Measurements from ENCODE around the gene ETDC. TPM values are rescaled to one million over a fixed set of nuclear protein-coding genes. Genes with fewer than 3 reads are reported as not detected.

Gene ETDC
- total and polyA plus RNA-seq, 2 of the 4 experiments (the other 2 are of a cell fraction): not detected

- no peak for ATAC-seq (ENCODE audit: low read depth)
These were observed 15.2 kb downstream of the ETDC start for GRCh38 chrX:135324463-135324862.

More at GRCh38 chrX:135324463-135324862, 15.2 kb downstream of the ETDC start:
- ChIA-PET POLR2A (ENCODE audit: unreplicated experiment) (no interaction called here), CTCF (interaction anchor here (0.7 kb wide), 1 partner anchor 10 kb away, joined by 3 read pairs; no protein-coding TSS in a partner anchor)
- Histone ChIP-seq H3K9ac (ENCODE audit: low read depth, low read length) (no peak overlapping the region), H3K27me3 (ENCODE audit: control insufficient read depth, insufficient read depth, low read length) (no peaks in the 10 kb centered on the region), H2BK20ac (ENCODE audit: low read depth, low read length) (no peak overlapping the region), H3K4me1 (ENCODE audit: control insufficient read depth, insufficient read depth, low read length) (peaks cover 4% of the 10 kb centered on the region; the same call in 1 of the 2 replicates), H4K5ac (ENCODE audit: low read depth, low read length) (no peak overlapping the region), H2BK5ac (ENCODE audit: low read depth, low read length, poor library complexity, severe bottlenecking) (no peak overlapping the region), H3K4ac (ENCODE audit: low read depth, low read length) (no peak overlapping the region), H3K23ac (ENCODE audit: low read depth, low read length) (no peak overlapping the region), H3K27ac (ENCODE audit: insufficient read depth, low read length) (no peak overlapping the region), H3K4me3 (ENCODE audit: insufficient read depth, low read depth, low read length) (no peak overlapping the region), H2AK9ac (replicated peaks; ENCODE audit: low read depth, low read length, poor library complexity) (no peak overlapping the region), H2AFZ (replicated peaks; ENCODE audit: low read length, poor library complexity) (no peak overlapping the region), H3K79me1 (ENCODE audit: low read depth in 1 of 2, low read length in 2 of 2) (peaks cover 0 to 5% of the 10 kb centered on the region in 2 experiments; a peak in 1 of 4 replicates), H3K9me3 (ENCODE audit: control insufficient read depth, insufficient read depth, low read length) (no peaks in the 10 kb centered on the region; the same call in 1 of the 2 replicates), H2BK15ac (ENCODE audit: low read depth, low read length) (no peak overlapping the region), H4K91ac (ENCODE audit: insufficient read depth, low read depth, low read length) (no peak overlapping the region), H3K9me1 (ENCODE audit: insufficient read depth, low read length) (no peaks in the 10 kb centered on the region), H4K8ac (ENCODE audit: low read depth in 2 of 2, low read length in 2 of 2) (no peak overlapping the region), H3K18ac (ENCODE audit: low read depth, low read length) (no peak overlapping the region), H2AK5ac (ENCODE audit: low read depth, low read length) (no peak overlapping the region), H3K4me2 (ENCODE audit: low read depth, low read length) (no peak overlapping the region), H3K36me3 (ENCODE audit: control insufficient read depth, insufficient read depth, low read length) (no peaks in the 10 kb centered on the region), H3K14ac (replicated peaks; ENCODE audit: low read depth, low read length) (no peak overlapping the region), H2BK120ac (ENCODE audit: low read depth, low read length) (no peak overlapping the region), H4K20me1 (ENCODE audit: insufficient read depth, low read length) (no peaks in the 10 kb centered on the region), H3K56ac (ENCODE audit: extremely low read depth, insufficient read depth, low read length) (no peak overlapping the region)
- DNase-seq: no peak
- no peak for TF ChIP-seq FOS (IDR thresholded peaks at IDR 0.05; ENCODE audit: low read depth, low read length)
- no peak for TF ChIP-seq RFX5 (IDR thresholded peaks at IDR 0.05; ENCODE audit: low read depth, low read length)
- TF ChIP-seq, protein P1, sequence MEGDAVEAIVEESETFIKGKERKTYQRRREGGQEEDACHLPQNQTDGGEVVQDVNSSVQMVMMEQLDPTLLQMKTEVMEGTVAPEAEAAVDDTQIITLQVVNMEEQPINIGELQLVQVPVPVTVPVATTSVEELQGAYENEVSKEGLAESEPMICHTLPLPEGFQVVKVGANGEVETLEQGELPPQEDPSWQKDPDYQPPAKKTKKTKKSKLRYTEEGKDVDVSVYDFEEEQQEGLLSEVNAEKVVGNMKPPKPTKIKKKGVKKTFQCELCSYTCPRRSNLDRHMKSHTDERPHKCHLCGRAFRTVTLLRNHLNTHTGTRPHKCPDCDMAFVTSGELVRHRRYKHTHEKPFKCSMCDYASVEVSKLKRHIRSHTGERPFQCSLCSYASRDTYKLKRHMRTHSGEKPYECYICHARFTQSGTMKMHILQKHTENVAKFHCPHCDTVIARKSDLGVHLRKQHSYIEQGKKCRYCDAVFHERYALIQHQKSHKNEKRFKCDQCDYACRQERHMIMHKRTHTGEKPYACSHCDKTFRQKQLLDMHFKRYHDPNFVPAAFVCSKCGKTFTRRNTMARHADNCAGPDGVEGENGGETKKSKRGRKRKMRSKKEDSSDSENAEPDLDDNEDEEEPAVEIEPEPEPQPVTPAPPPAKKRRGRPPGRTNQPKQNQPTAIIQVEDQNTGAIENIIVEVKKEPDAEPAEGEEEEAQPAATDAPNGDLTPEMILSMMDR (conservative IDR thresholded peaks at IDR 0.05; ENCODE audit: low read depth, low read length): no peak
- no peak for TF ChIP-seq MXI1 (IDR thresholded peaks at IDR 0.05; ENCODE audit: borderline replicate concordance, low read depth, low read length)
- no peak for TF ChIP-seq RCOR1 (IDR thresholded peaks at IDR 0.05; ENCODE audit: insufficient replicate concordance, low read length)
- TF ChIP-seq MAZ (IDR thresholded peaks at IDR 0.05; ENCODE audit: borderline replicate concordance, low read depth, low read length): no peak
- no peak for TF ChIP-seq USF2 (IDR thresholded peaks at IDR 0.05; ENCODE audit: low read depth, low read length)
- TF ChIP-seq BHLHE40 (IDR thresholded peaks at IDR 0.05; ENCODE audit: low read depth, low read length): no peak
- in situ Hi-C loops (cut with MboI; ENCODE audit: low sequenced_read_pairs) (no loop called here), dilution Hi-C loops (cut with HindIII; ENCODE audit: low sequenced_read_pairs, unreplicated experiment) (no loop called here), intact Hi-C loops (cut with micrococcal nuclease) (no loop called here)
- BruUV-seq (replicated peaks): no TSS peak
- WGBS, 2 experiments (ENCODE audit: extremely low coverage in 2 of 2, insufficient read length in 1 of 2): 89% methylated on average over 4 of the region's 5 CpGs; no CpG with 5 or more reads in 1 of the 2 experiments
